Muscle layer of colon (tissue), 2 donors: Measurements from ENCODE around the gene FAM9C.

Experiments
- H3K27ac ChIP-seq: one replicate; pipeline ENCODE4 v1.7.0; 2013; ENCODE audit warnings: low read depth, mild to moderate bottlenecking, low read length, moderate library complexity
- H3K27me3 ChIP-seq, 2 donors: one replicate each; pipeline ENCODE4 v1.7.0; 2013; ENCODE audit warnings: low read length in 2 of 2, mild to moderate bottlenecking in 2 of 2; ENCODE audit not compliant: insufficient read depth in 2 of 2, control insufficient read depth in 1 of 2
- H3K36me3 ChIP-seq: one replicate; pipeline ENCODE4 v1.7.0; 2013; ENCODE audit warnings: mild to moderate bottlenecking, low read length; ENCODE audit not compliant: insufficient read depth
- H3K4me1 ChIP-seq: one replicate; pipeline ENCODE4 v1.7.0; 2013; ENCODE audit warnings: mild to moderate bottlenecking, low read length; ENCODE audit not compliant: insufficient read depth
- H3K4me3 ChIP-seq, 2 donors: one replicate each; pipeline ENCODE4 v1.7.0; 2013; ENCODE audit warnings: low read length in 2 of 2, low read depth in 1 of 2, mild to moderate bottlenecking in 1 of 2, moderate library complexity in 1 of 2
- H3K9ac ChIP-seq: one replicate; pipeline ENCODE4 v1.7.0; 2013; ENCODE audit warnings: low read length
- H3K9me3 ChIP-seq: one replicate; pipeline ENCODE4 v1.7.0; 2013; ENCODE audit warnings: mild to moderate bottlenecking, low read length
- donor health status: abdominal sarcoma.
- donor health status: Adenocarcinoma of cecum.

FAM9C gene

DNA sequence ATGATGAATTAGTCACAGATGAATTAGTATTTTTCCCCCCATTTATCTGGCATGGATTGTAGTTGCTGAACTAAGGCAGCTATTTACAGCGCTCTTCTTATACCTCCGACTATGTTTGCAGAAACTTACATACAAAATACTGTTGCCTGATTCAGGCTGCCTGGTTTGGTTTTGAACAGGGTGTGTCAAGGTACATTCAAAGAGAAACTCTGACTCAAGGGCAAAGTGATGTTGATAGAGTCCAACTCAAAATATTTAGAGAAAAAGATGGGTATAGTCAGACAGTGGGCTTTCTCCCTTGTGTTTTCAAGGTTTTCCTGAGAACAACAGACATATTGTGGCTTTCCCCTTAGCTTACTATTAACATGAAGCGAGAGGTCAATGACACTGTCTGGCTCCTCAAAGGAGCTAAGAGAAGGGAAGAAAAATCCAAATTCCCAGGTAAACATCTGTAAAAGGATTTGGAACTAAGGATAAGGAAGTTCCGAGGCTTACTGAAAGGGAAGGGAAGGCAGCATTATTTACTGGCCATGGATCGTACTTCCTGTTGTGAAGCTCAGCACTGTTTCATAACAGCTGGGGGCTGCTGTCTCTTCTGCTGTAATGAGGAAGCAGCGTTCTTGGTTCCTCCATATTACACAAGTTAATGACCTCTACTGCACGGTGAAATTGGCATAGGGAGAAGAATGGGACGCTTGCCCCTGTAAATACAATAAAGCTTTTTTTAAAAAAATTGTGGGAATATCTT, 30.9 kb downstream of the FAM9C start:
- Histone ChIP-seq H3K36me3 (no peaks in the 10 kb centered on the region), H3K27me3 (no peaks in the 10 kb centered on the region), H3K27ac (no peak overlapping the region), H3K9ac (no peak overlapping the region), H3K9me3 (no peaks in the 10 kb centered on the region), H3K4me1 (peaks cover 4% of the 10 kb centered on the region), H3K4me3 (no peak overlapping the region)

- Histone ChIP-seq H3K4me3 (no peak overlapping the region), H3K27me3 (no peaks in the 10 kb centered on the region), H3K9ac (no peak overlapping the region), H3K4me1 (peaks cover 20% of the 10 kb centered on the region), H3K9me3 (no peaks in the 10 kb centered on the region), H3K36me3 (no peaks in the 10 kb centered on the region), H3K27ac (no peak overlapping the region)
These were observed 33.9 kb downstream of the FAM9C start for GRCh38 chrX:13010546-13010945.

GRCh38 chrX:13009844-13010243, 34.6 kb downstream of the FAM9C start:
- Histone ChIP-seq H3K9ac (no peak overlapping the region), H3K27me3 (no peaks in the 10 kb centered on the region), H3K9me3 (no peaks in the 10 kb centered on the region), H3K27ac (no peak overlapping the region), H3K36me3 (no peaks in the 10 kb centered on the region), H3K4me1 (peaks cover 20% of the 10 kb centered on the region), H3K4me3 (no peak overlapping the region)

DNA sequence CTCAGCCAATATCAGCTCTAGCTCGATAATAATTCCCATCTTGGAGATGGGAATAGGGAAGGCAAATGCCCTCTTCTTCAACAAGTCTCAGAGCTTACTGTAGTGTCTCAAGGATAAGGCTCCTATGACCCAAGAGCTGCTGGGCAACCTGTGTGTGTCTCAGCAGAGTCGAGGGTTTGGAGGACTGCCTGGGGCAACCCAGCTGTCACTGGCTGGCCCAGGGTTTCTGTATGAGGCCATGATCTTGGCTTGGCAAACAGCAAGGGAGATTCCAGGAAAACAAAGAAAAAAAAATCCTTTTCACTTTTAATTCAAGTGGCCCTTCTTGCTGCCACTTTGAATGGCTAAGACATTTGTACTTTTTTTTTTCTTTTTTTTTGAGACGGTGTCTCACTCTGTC, 35.1 kb downstream of the FAM9C start:
- Histone ChIP-seq H3K9ac (no peak overlapping the region), H3K4me1 (peaks cover 20% of the 10 kb centered on the region), H3K4me3 (no peak overlapping the region), H3K36me3 (no peaks in the 10 kb centered on the region), H3K9me3 (no peaks in the 10 kb centered on the region), H3K27ac (no peak overlapping the region), H3K27me3 (no peaks in the 10 kb centered on the region)

GRCh38 chrX:13008851-13009250, 35.6 kb downstream of the FAM9C start:
- Histone ChIP-seq H3K27ac (no peak overlapping the region), H3K4me1 (peaks cover 20% of the 10 kb centered on the region)

GRCh38 chrX:13008189-13008533, 36.3 kb downstream of the FAM9C start:
- Histone ChIP-seq H3K4me1 (peaks cover 20% of the 10 kb centered on the region), H3K36me3 (no peaks in the 10 kb centered on the region), H3K9me3 (no peaks in the 10 kb centered on the region), H3K4me3 (no peak overlapping the region), H3K27ac (no peak overlapping the region), H3K9ac (no peak overlapping the region), H3K27me3 (no peaks in the 10 kb centered on the region)

More at GRCh38 chrX:13008851-13009250, 35.6 kb downstream of the FAM9C start:
- Histone ChIP-seq H3K4me3 (no peak overlapping the region), H3K9me3 (no peaks in the 10 kb centered on the region), H3K27me3 (no peaks in the 10 kb centered on the region), H3K9ac (no peak overlapping the region), H3K36me3 (no peaks in the 10 kb centered on the region)

GRCh38 chrX:13007519-13008188, 36.8 kb downstream of the FAM9C start:
- Histone ChIP-seq H3K27ac (no peak overlapping the region), H3K4me3 (no peak overlapping the region), H3K9ac (no peak overlapping the region), H3K27me3 (no peaks in the 10 kb centered on the region), H3K4me1 (peaks cover 20% of the 10 kb centered on the region), H3K36me3 (no peaks in the 10 kb centered on the region), H3K9me3 (no peaks in the 10 kb centered on the region)

DNA sequence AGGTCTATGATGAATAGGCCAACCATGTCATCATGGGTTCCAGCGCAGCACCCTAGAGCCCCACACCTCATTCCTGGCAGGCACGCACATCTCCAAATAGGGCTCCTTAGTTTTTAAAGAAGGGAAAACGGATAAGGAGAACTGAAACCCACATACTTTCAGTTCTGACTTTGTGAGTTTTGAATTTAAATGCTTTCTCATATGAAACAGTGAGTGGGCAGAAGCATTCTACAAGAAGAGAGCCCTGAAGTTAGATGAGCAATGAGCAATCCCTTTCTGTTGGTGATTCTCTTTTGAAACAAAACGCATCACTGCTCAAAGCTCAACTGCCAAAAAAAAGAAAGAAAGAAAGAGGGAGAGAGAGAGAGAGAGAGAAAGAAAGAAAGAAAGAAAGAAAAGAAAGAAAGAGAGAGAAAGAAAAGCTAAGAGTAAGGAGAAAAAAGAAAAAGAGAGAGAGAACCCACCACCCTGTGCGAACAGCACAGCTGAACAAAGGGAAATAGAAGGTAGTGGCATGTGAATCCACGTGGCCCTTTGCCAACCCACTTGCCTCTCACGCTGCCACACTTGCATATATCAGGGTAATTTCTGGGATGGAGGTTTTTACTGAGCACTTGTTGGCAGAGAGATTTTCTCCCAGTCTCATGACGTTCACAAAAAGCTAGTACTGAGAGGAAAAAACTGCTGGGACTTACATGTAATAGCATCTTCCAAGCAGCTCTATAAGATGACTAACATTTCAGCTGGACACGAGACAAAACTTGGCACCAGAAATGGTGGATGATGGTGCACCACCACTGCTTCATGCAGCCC, 38.6 kb downstream of the FAM9C start:
- Histone ChIP-seq H3K27me3 (no peaks in the 10 kb centered on the region), H3K4me3 (no peak overlapping the region), H3K4me1 (peaks cover 20% of the 10 kb centered on the region), H3K36me3 (no peaks in the 10 kb centered on the region), H3K9me3 (no peaks in the 10 kb centered on the region), H3K9ac (no peak overlapping the region), H3K27ac (no peak overlapping the region)

- no peak overlapping the region for H3K4me3 ChIP-seq
- no peaks in the 10 kb centered on the region for H3K27me3 ChIP-seq
- peaks cover 2% of the 10 kb centered on the region for H3K4me1 ChIP-seq
- H3K9me3 ChIP-seq, result no peaks in the 10 kb centered on the region
- no peak overlapping the region for H3K9ac ChIP-seq
- no peak overlapping the region for H3K27ac ChIP-seq
- no peaks in the 10 kb centered on the region for H3K36me3 ChIP-seq
These were observed 42.3 kb downstream of the FAM9C start for GRCh38 chrX:13001961-13002671.

DNA sequence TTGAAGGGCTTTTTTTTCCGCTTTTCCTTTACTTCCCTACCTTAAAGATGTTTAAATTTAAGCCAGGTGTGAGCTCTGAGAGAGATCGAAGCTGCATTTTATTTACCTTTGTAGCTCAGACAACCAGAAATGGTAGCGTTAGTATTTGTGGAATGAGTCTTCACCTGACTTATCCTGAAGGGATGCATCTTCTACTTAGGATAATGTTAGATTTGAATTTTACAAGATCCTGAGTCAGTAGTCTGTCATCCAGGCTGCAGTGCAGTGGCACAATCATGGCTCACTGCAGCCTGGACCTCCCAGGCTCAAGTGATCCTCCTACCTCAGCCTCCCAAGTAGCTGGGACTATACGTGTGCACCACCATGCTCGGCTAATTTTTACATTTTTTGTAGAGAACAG, 43.3 kb downstream of the FAM9C start:
- H3K27me3 ChIP-seq, result no peaks in the 10 kb centered on the region
- no peak overlapping the region for H3K27ac ChIP-seq
- no peak overlapping the region for H3K9ac ChIP-seq
- no peaks in the 10 kb centered on the region for H3K4me1 ChIP-seq
- no peaks in the 10 kb centered on the region for H3K36me3 ChIP-seq
- H3K4me3 ChIP-seq, result no peak overlapping the region
- H3K9me3 ChIP-seq, result no peaks in the 10 kb centered on the region

- H3K4me1 ChIP-seq, result no peaks in the 10 kb centered on the region
- H3K27ac ChIP-seq, result no peak overlapping the region
- H3K4me3 ChIP-seq, result no peak overlapping the region
- H3K36me3 ChIP-seq, result no peaks in the 10 kb centered on the region
- H3K9ac ChIP-seq, result no peak overlapping the region
- no peaks in the 10 kb centered on the region for H3K9me3 ChIP-seq
- H3K27me3 ChIP-seq, result no peaks in the 10 kb centered on the region
These were observed 44.1 kb downstream of the FAM9C start for GRCh38 chrX:13000301-13000811.
